Measurements from ENCODE around the gene TTC31.

Gene TTC31

GRCh38 chr2:74499267-74499939 lies 16.5 kb downstream of the TTC31 start, which contains the start of gene LBX2:
LBX2 (minus strand) TSS chr2:74499603; CDS start chr2:74499537, 66 bp downstream.
- no peak within 1 kb of the TSS for H3K4me2 ChIP-seq (ENCODE audit: low read depth, low read length, poor library complexity, severe bottlenecking)
- no peaks in the 10 kb centered on the region for H3K9me3 ChIP-seq (ENCODE audit: insufficient read depth, low read length)
- no peaks in the 10 kb centered on the region for H3K79me2 ChIP-seq (ENCODE audit: insufficient read depth, low read length)
- H3K9ac ChIP-seq (ENCODE audit: low read length), result no peak within 1 kb of the TSS
- no peaks in the 10 kb centered on the region for H3K27me3 ChIP-seq (ENCODE audit: low read length)
- no peaks in the 10 kb centered on the region for H3K9me2 ChIP-seq (replicated peaks; ENCODE audit: insufficient read depth, low read length)
- H3F3A ChIP-seq (ENCODE audit: insufficient read depth), result no peaks in the 10 kb centered on the region
- no peak within 1 kb of the TSS for H3K27ac ChIP-seq (ENCODE audit: low read depth, low read length)
- H4K20me1 ChIP-seq (ENCODE audit: low read depth, low read length), result no peaks in the 10 kb centered on the region
- H3K4me3 ChIP-seq (ENCODE audit: insufficient read depth, low read length, poor library complexity, severe bottlenecking), result no peak within 1 kb of the TSS
- TF ChIP-seq EZH2phosphoT487 (conservative IDR thresholded peaks at IDR 0.05; ENCODE audit: low read length), result no peak
- TF ChIP-seq CTCF (IDR thresholded peaks at IDR 0.05; ENCODE audit: insufficient read depth, low read length, poor library complexity, severe bottlenecking), result no peak
- H3K36me3 ChIP-seq (ENCODE audit: low read length), result no peaks in the 10 kb centered on the region
- no peak within 1 kb of the TSS for H2AFZ ChIP-seq (ENCODE audit: low read depth, low read length, severe bottlenecking)

- no peak overlapping the region for H3K4me3 ChIP-seq (ENCODE audit: insufficient read depth, low read length, poor library complexity, severe bottlenecking)
- TF ChIP-seq CTCF (IDR thresholded peaks at IDR 0.05; ENCODE audit: insufficient read depth, low read length, poor library complexity, severe bottlenecking), result no peak
- no peak for TF ChIP-seq EZH2phosphoT487 (conservative IDR thresholded peaks at IDR 0.05; ENCODE audit: low read length)
- H3F3A ChIP-seq (ENCODE audit: insufficient read depth), result no peaks in the 10 kb centered on the region
- no peaks in the 10 kb centered on the region for H4K20me1 ChIP-seq (ENCODE audit: low read depth, low read length)
- H3K9me2 ChIP-seq (replicated peaks; ENCODE audit: insufficient read depth, low read length), result no peaks in the 10 kb centered on the region
- no peak overlapping the region for H2AFZ ChIP-seq (ENCODE audit: low read depth, low read length, severe bottlenecking)
- no peaks in the 10 kb centered on the region for H3K79me2 ChIP-seq (ENCODE audit: insufficient read depth, low read length)
- no peak overlapping the region for H3K4me2 ChIP-seq (ENCODE audit: low read depth, low read length, poor library complexity, severe bottlenecking)
- no peaks in the 10 kb centered on the region for H3K9me3 ChIP-seq (ENCODE audit: insufficient read depth, low read length)
- no peaks in the 10 kb centered on the region for H3K27me3 ChIP-seq (ENCODE audit: low read length)
- H3K9ac ChIP-seq (ENCODE audit: low read length), result no peak overlapping the region
- H3K27ac ChIP-seq (ENCODE audit: low read depth, low read length), result no peak overlapping the region
- no peaks in the 10 kb centered on the region for H3K36me3 ChIP-seq (ENCODE audit: low read length)
Observed at GRCh38 chr2:74499940-74500577, 17.2 kb downstream of the TTC31 start.

- H3K9ac ChIP-seq (ENCODE audit: low read length), result no peak overlapping the region
- no peaks in the 10 kb centered on the region for H3K79me2 ChIP-seq (ENCODE audit: insufficient read depth, low read length)
- H3K9me2 ChIP-seq (replicated peaks; ENCODE audit: insufficient read depth, low read length), result no peaks in the 10 kb centered on the region
- H3F3A ChIP-seq (ENCODE audit: insufficient read depth), result no peaks in the 10 kb centered on the region
- no peaks in the 10 kb centered on the region for H3K27me3 ChIP-seq (ENCODE audit: low read length)
- H4K20me1 ChIP-seq (ENCODE audit: low read depth, low read length), result no peaks in the 10 kb centered on the region
- TF ChIP-seq EZH2phosphoT487 (conservative IDR thresholded peaks at IDR 0.05; ENCODE audit: low read length) (no peak), CTCF (IDR thresholded peaks at IDR 0.05; ENCODE audit: insufficient read depth, low read length, poor library complexity, severe bottlenecking) (no peak)
- H3K27ac ChIP-seq (ENCODE audit: low read depth, low read length), result no peak overlapping the region
- no peak overlapping the region for H3K4me2 ChIP-seq (ENCODE audit: low read depth, low read length, poor library complexity, severe bottlenecking)
- no peaks in the 10 kb centered on the region for H3K9me3 ChIP-seq (ENCODE audit: insufficient read depth, low read length)
- no peak overlapping the region for H3K4me3 ChIP-seq (ENCODE audit: insufficient read depth, low read length, poor library complexity, severe bottlenecking)
- no peaks in the 10 kb centered on the region for H3K36me3 ChIP-seq (ENCODE audit: low read length)
- H2AFZ ChIP-seq (ENCODE audit: low read depth, low read length, severe bottlenecking), result no peak overlapping the region
Observed at GRCh38 chr2:74500578-74500946, 17.7 kb downstream of the TTC31 start.

All from SU-DHL-6 (cell line).